Measurements from ENCODE around the gene ARHGEF25. TPM values are rescaled to one million over a fixed set of nuclear protein-coding genes. Genes with fewer than 3 reads are reported as not detected.

Gene ARHGEF25
- total and polyA plus RNA-seq, 2 of the 13 experiments (the other 11 are each of a cell fraction or from before 2014, with no cell fraction given) = 11.5 to 12.5 TPM

- TF ChIP-seq ZNF687 (CRISPR knock-in tag; IDR thresholded peaks at IDR 0.05) (peak; percentile 88), ZNF841 (CRISPR knock-in tag; IDR thresholded peaks at IDR 0.05; ENCODE audit: borderline replicate concordance) (no peak), ZNF749 (CRISPR knock-in tag; IDR thresholded peaks at IDR 0.05; ENCODE audit: borderline replicate concordance) (no peak), NFAT5 (CRISPR knock-in tag; IDR thresholded peaks at IDR 0.05) (no peak), JUN (CRISPR knock-in tag; IDR thresholded peaks at IDR 0.05) (no peak), ZNF234 (CRISPR knock-in tag; conservative IDR thresholded peaks at IDR 0.05) (no peak), TBX2 (CRISPR knock-in tag; IDR thresholded peaks at IDR 0.05; ENCODE audit: borderline replicate concordance) (0 out of 2 replicates have a peak, but pooled peaks have one; percentile 35), ZBTB2 (CRISPR knock-in tag; IDR thresholded peaks at IDR 0.05; ENCODE audit: low read depth) (no peak), ARNT2 (CRISPR knock-in tag; IDR thresholded peaks at IDR 0.05; ENCODE audit: low read depth) (no peak), REL (CRISPR knock-in tag; conservative IDR thresholded peaks at IDR 0.05) (no peak), CHD2 (IDR thresholded peaks at IDR 0.05; ENCODE audit: low read depth, low read length) (no peak), ZC3H13 (CRISPR knock-in tag; IDR thresholded peaks at IDR 0.05) (no peak)
Observed at GRCh38 chr12:57620936-57621496, 9.8 kb downstream of the ARHGEF25 start (continued).
